ENCODE measurements around the gene CALHM1.

GRCh38 chr10:103507235-103508191, 48.8 kb upstream of the CALHM1 start:
- TF ChIP-seq CTCF (IDR thresholded peaks at IDR 0.05) (no peak), POLR2A (IDR thresholded peaks at IDR 0.05) (no peak)

Measured in thyroid gland (tissue), 4 donors.